GM18867 (cell line): ENCODE data around the gene BET1.
"Not testable (repeated sequence)": the region's sequence is repeated elsewhere in the genome, so short reads cannot be mapped to it uniquely, and the experiment has no call there.

ENCODE experiments used
- ATAC-seq: cut with Tn5 transposase; IDR thresholded peaks from one replicate; pipeline ENCODE4 v1.9.1; 2021; ENCODE audit warnings: mild to moderate bottlenecking, moderate library complexity; ENCODE audit not compliant: unreplicated experiment

BET1 gene, protein sequence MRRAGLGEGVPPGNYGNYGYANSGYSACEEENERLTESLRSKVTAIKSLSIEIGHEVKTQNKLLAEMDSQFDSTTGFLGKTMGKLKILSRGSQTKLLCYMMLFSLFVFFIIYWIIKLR

DNA sequence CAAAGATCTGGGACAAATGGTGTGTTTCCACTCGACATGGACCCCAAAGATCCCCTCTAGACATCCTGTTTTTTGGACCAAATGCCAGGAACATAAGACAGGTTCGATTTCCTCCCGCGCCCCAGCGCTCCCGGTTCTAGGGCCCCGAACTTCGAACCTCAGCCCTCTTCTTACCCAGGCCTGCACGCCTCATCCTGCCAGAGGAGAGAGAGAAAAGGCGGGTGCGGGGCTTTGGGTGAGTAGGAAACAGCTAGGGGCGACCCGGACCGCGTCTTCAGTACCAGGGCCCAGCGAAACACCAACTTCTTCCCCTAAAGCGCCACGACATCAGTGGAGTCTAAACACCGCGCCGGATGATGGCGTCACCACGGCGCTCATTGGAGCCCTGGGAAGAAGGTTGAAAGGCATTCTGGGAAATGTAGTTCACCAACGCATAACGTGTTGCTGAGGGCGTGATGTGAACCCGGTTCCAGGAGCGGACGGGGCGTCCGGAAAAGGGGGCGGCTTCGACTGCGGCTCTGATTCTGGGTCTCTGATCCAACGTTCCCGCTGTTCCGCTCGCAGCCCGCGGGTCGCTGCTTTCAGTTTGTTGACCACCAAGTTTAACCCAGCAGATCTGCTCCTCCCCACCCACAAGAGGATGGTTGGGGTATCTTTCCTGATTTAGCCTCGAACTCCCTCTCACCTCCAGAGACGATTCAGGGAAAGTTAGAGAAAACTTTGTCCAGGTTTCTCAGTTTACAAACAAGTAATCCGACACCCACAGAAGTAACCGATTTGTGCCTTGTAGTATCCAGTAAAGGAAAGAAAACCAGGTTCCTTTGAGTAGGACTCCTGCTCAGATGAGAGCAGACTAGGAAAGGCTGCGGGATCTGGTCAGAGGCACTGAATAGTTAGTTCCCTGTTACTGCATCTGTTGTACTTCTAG is at the start of gene BET1:
TSS of gene BET1 (minus strand) at position 332 of the 928 bp plus-strand sequence. CDS start at position 193, 139 bp downstream.
- ATAC-seq = peak; percentile 95

- ATAC-seq = no peak
Observed at GRCh38 chr7:94053532-94053931, 49.4 kb upstream of the BET1 start.

GRCh38 chr7:94052398-94053180 is 48.4 kb upstream of the BET1 start:
- ATAC-seq = peak; percentile 53

DNA sequence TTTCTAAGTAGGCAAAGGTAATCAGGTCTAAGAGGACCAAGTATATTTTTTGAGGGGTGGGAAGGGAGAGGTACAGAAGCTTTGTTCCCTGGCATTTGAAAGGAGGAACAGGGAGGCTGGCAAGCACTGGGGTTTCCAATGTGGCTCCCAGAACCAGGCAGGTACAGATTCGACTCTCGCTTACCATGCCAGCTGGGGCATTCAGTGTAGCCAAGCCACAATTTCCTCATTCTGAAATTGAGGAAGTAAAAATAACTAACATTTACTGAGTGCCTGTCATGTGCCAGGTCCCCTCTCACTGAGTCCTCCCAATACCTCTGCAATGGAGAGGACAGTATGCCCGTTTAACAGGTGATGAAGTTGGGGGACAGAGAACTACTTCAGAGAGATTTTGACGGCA is 45.9 kb upstream of the BET1 start:
- ATAC-seq = peak; percentile 86

- ATAC-seq = peak; percentile 28
Observed at GRCh38 chr7:94049615-94050014, 45.5 kb upstream of the BET1 start.

DNA sequence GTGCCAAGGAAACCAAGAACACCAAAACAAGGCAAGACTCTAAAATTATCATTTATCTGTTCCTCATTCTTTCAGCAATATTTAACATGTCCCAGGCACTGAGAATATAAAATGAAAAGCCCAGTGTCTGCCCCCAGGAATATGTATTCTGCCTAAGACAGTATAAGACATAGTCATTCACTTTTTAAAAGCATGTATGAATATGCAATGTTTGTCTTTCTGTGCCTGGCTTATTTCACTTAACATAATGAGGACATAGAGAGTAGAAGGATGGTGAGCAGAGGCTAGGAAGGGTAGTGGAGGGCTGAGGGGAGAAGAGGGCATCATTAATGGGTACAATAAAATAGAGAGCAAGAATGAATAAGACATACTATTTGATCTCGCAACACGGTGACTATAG is 44.6 kb upstream of the BET1 start:
- no peak for ATAC-seq

GRCh38 chr7:94047956-94048355 is 43.8 kb upstream of the BET1 start:
- no peak for ATAC-seq

DNA sequence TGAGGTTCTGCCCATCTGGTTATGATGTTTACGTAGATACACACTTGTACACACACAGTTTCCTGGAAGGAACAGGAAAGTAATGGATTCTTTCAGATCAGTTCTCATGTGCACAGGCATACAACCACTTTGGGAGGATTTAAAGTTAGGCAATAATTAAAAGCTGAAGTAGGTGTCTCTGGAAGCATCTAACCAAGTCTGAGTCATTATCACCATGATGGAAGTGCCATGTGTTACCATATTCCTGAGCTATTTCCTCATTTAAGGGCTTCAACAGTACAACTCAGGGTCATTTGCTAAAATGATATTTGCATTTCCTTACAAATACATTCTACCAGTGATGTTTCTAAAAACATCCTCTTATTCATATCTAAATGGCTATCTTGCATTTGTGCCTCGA is 41.4 kb upstream of the BET1 start:
- no peak for ATAC-seq

- peak; percentile 35 for ATAC-seq
Observed at GRCh38 chr7:94044806-94045205, 40.7 kb upstream of the BET1 start.

DNA sequence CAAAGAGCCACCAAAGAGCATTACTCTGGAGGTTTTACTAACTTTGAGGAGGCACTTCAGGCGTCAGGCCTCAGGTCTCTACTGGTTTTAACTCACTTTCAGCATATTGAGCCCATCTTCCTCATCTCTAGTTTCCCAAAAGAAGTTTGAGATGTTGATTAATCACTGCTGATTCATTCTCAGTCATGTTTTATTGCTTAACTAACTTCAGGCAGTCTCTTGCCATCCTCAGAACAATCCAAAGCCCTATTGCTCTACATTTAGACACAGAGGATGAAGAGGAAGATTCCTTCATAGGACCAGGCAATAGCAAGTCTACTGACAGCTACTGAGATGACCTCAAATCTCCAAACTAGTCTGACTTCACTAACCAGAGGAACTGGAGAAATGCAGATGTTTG is 39.1 kb upstream of the BET1 start:
- ATAC-seq = no peak

DNA sequence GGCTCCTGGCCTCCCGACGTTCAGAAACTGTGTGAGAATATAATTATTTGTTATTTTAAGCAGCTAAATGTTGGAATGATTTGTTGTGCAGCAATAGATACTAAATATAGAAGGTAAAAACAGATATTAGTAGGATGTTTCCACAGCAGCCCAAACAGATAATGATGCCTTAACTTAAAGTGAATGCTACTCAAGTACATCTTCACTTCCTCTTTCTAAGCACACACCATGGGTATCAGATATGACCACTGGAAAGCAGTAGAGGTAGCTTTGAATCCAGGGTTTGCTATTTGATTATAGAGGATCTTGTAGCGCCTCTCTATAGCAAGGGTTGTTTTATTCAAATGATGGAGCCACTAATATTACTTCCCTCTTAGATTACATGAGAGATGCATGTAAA is 38.2 kb upstream of the BET1 start:
- ATAC-seq = peak; percentile 88

- ATAC-seq = no peak
Observed at GRCh38 chr7:94041529-94041928, 37.4 kb upstream of the BET1 start.

DNA sequence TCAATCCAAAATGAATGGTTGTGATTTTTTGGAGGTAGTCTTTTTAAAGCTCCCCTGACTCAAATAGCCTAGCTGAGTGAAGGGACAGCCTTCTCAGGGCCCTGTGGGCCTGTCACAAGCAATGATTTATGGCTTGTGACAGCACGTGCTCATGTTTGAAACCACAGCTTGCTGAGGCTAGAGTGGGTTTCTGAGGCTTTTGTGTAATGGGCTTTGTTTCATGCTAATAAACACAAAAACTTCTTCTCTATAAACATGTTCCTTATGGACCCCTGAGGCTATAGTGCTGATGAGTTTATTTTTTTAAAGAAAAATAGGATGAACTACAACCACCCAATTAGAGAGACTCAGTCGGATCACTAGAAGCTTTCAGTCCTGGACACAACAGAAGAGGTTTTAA is 36.1 kb upstream of the BET1 start:
- ATAC-seq = no peak

GRCh38 chr7:94039368-94040035 is 35.3 kb upstream of the BET1 start:
- ATAC-seq = no peak

GRCh38 chr7:94031865-94032264 is 27.7 kb upstream of the BET1 start:
- ATAC-seq = peak; percentile 57

DNA sequence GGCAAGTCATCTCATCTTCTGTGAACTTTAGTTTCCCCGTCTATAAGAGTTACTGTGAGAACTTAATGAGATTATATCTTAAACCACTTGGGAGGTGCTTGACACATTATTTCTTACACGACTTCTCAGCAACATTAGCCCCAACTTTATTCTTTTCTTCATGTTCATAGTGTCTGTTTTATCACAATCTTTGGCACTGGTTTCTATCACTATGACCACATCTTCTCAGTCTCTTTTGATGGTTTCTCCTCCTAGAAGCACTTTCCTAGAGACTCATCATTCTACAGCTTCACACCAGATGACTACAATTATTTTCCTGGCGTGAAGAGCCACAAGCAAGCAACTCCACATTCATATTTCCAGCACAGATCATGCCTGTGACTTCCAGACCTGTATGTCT is 26.5 kb upstream of the BET1 start:
- ATAC-seq = no peak

- ATAC-seq = no peak
Observed at GRCh38 chr7:94029976-94030375, 25.8 kb upstream of the BET1 start.

DNA sequence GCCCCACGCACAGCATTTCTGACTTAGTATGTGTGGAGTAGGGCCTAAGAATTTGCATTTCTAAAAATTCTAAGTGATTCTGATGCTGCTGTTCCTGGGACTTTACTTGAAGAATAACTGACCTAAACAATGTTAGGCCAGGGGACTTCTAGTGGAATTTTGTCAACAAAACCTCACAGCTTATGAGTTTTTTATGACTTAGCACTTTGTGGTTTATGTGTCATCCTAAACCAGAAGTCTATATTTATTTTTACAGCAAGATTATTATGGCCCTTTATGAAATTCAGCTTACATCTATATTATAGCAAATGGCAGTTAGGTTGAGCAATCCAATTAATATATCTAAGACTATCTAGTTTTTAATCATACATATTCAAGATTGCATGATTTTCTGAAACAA is 24.6 kb upstream of the BET1 start:
- ATAC-seq = peak; percentile 61

DNA sequence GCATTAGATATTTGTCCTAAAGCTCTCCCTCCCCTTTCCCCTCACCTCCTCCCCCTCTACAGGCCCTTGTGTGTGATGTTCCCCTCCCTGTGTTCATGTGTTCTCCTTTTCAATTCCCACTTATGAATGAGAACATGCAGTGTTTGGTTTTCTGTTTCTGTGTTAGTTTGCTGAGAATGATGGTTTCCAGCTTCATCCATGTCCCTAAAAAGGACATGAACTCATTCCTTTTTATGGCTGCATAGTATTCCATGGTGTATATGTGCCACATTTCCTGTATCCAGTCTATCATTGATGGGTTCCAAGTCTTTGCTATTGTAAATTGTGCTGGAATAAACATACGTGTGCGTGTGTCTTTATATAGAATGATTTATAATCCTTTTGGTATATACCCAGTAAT is 22.5 kb upstream of the BET1 start:
- not testable (repeated sequence) for ATAC-seq

GRCh38 chr7:94022550-94022949 is 18.4 kb upstream of the BET1 start:
- ATAC-seq = no peak

DNA sequence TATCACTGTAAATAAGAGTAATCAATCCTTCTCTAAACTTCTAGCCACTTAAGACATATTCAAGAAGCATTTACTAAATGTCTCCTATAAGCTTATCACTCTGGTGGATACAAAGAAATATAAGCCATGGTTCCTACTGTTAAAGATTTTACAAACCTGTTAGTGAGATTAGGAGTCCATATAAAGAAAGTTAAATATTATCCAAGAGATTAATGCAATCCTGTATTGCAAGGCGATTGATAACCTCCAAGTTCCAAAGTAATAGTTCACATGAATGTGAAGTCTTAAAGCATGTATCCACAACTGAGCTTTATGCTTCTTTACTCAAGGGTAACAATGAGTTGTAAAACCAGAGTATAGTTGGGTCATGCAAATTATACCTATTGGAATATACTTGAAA is 12.6 kb upstream of the BET1 start:
- no peak for ATAC-seq
